H1 (cell line): ENCODE data around the gene MCUB. TPM values are rescaled to one million over a fixed set of nuclear protein-coding genes. Genes with fewer than 3 reads are reported as not detected.

Experiments
- CTCF ChIA-PET: fragments of 300-600 bp; sonication (Branson Sonifier 250); formaldehyde crosslinking; loops from one replicate; lab custom pipeline; 2021; ENCODE audit not compliant: partially characterized antibody; lab: Charles Lee
- POLR2A ChIA-PET: fragments of 300-600 bp; sonication (Branson Sonifier 250); formaldehyde crosslinking; loops from one replicate; lab custom pipeline; 2021; ENCODE audit warnings: inconsistent platforms; ENCODE audit not compliant: partially characterized antibody; lab: Charles Lee
- DNase-seq, 2 experiments: peaks; one replicate each; pipeline versions ENCODE4 v3.0.0 to v3.0.0-alpha.2; 2010 to 2022; ENCODE audit warnings: low spot score in 2 of 2, low read depth in 1 of 2, mixed read lengths in 1 of 2
- FAIRE-seq: peaks from 2 replicates; lab custom pipeline; 2011; peaks lifted over from hg19 to GRCh38; lab: Jason Lieb, UNC
- H2AFZ ChIP-seq: 2 replicates; pipeline ENCODE4 v1.8.1; 2012; ENCODE audit warnings: low read length, inconsistent platforms
- H2AK5ac ChIP-seq: 2 replicates; pipeline ENCODE4 v1.6.1; 2013; ENCODE audit warnings: low read depth, low read length
- H2BK120ac ChIP-seq: replicated peaks from 2 replicates; pipeline ENCODE3; 2013; ENCODE audit warnings: low read depth, low read length, inconsistent platforms
- H2BK12ac ChIP-seq: 2 replicates; pipeline ENCODE4 v1.6.1; 2013; ENCODE audit warnings: low read depth, low read length
- H2BK15ac ChIP-seq: 2 replicates; pipeline ENCODE4 v1.6.1; 2013; ENCODE audit warnings: low read length
- H2BK20ac ChIP-seq: 2 replicates; pipeline ENCODE4 v1.6.1; 2013; ENCODE audit warnings: low read length
- H2BK5ac ChIP-seq: 2 replicates; pipeline ENCODE4 v1.6.1; 2013; ENCODE audit warnings: low read depth, low read length
- H3K14ac ChIP-seq: 2 replicates; pipeline ENCODE4 v1.6.1; 2013; ENCODE audit warnings: inconsistent platforms; ENCODE audit not compliant: insufficient read length
- H3K18ac ChIP-seq: 2 replicates; pipeline ENCODE4 v1.6.1; 2013; ENCODE audit warnings: low read length; ENCODE audit errors: extremely low read depth
- H3K23ac ChIP-seq: 2 replicates; pipeline ENCODE4 v1.6.1; 2013; ENCODE audit warnings: inconsistent platforms; ENCODE audit not compliant: insufficient read length
- H3K23me2 ChIP-seq: 2 replicates; pipeline ENCODE4 v1.6.1; 2013; ENCODE audit warnings: low read depth, low read length
- H3K27ac ChIP-seq: 2 replicates; pipeline ENCODE4 v1.6.1; 2011; ENCODE audit warnings: low read depth, low read length, inconsistent platforms
- H3K27me3 ChIP-seq, 4 experiments: replicated peaks in 1 of 4; 1 replicate in 1 of 4; 2 replicates in 3 of 4; pipeline versions ENCODE4 v1.6.1 to v1.8.1; 2011 to 2013; ENCODE audit warnings: low read length in 3 of 4, mild to moderate bottlenecking in 3 of 4, inconsistent platforms in 2 of 4, mixed read lengths in 2 of 4, moderate library complexity in 1 of 4; ENCODE audit not compliant: control insufficient read depth in 3 of 4, insufficient read depth in 3 of 4; ENCODE audit errors: extremely low read depth in 1 of 4
- H3K36me3 ChIP-seq, 4 experiments: 2 replicates each; pipeline versions ENCODE4 v1.6.1 to v1.8.1; 2011 to 2013; ENCODE audit warnings: mild to moderate bottlenecking in 4 of 4, low read length in 3 of 4, moderate library complexity in 2 of 4, control low read depth in 1 of 4, inconsistent platforms in 1 of 4; ENCODE audit not compliant: insufficient read depth in 4 of 4, control insufficient read depth in 2 of 4
- H3K4ac ChIP-seq: replicated peaks from 2 replicates; pipeline ENCODE3; 2013; ENCODE audit warnings: low read length, low read depth, mixed read lengths, inconsistent platforms; ENCODE audit not compliant: insufficient read length
- H3K4me1 ChIP-seq, 4 experiments: replicated peaks in 1 of 4; 1 replicate in 1 of 4; 2 replicates in 3 of 4; pipeline versions ENCODE4 v1.6.1 to v1.8.1; 2011 to 2013; ENCODE audit warnings: low read length in 3 of 4, inconsistent platforms in 2 of 4, mixed read lengths in 1 of 4; ENCODE audit not compliant: insufficient read depth in 4 of 4, control insufficient read depth in 3 of 4
- H3K4me2 ChIP-seq, 2 experiments: 2 replicates each; pipeline versions ENCODE4 v1.6.1 to v1.8.1; 2011 to 2013; ENCODE audit warnings: low read depth in 2 of 2, low read length in 2 of 2, control low read depth in 1 of 2, inconsistent platforms in 1 of 2, mild to moderate bottlenecking in 1 of 2; ENCODE audit not compliant: insufficient read depth in 1 of 2
- H3K4me3 ChIP-seq, 4 experiments: fragments of 200-600, 300-600 bp in 1 of 4; sonication (generic), shearing (Covaris generic), sonication (Bioruptor Twin) in 1 of 4; 2 replicates each; pipeline versions ENCODE4 v1.5.1 to v1.8.1; 2011 to 2016; ENCODE audit warnings: low read length in 4 of 4, low read depth in 3 of 4, control low read depth in 2 of 4, inconsistent platforms in 2 of 4, mild to moderate bottlenecking in 2 of 4, mixed read lengths in 1 of 4, moderate library complexity in 1 of 4; ENCODE audit not compliant: insufficient read depth in 2 of 4; ENCODE audit errors: extremely low read depth in 1 of 4
- H3K56ac ChIP-seq: replicated peaks from 2 replicates; pipeline ENCODE3; 2013; ENCODE audit warnings: low read depth, mild to moderate bottlenecking, mixed read lengths, low read length, inconsistent platforms; ENCODE audit not compliant: insufficient read length
- H3K79me1 ChIP-seq: 2 replicates; pipeline ENCODE4 v1.6.1; 2013; ENCODE audit warnings: low read depth, low read length, control low read depth
- H3K79me2 ChIP-seq, 2 experiments: 2 replicates each; pipeline versions ENCODE4 v1.6.1 to v1.8.1; 2012 to 2013; ENCODE audit warnings: low read length in 2 of 2, mild to moderate bottlenecking in 2 of 2, inconsistent platforms in 1 of 2; ENCODE audit not compliant: insufficient read depth in 2 of 2, control insufficient read depth in 1 of 2
- H3K9ac ChIP-seq, 4 experiments: replicated peaks in 1 of 4; 1 replicate in 1 of 4; 2 replicates in 3 of 4; pipeline versions ENCODE4 v1.6.1 to v1.8.1; 2011 to 2013; ENCODE audit warnings: low read depth in 3 of 4, low read length in 3 of 4, control low read depth in 2 of 4, mild to moderate bottlenecking in 2 of 4, moderate library complexity in 2 of 4, inconsistent platforms in 1 of 4; ENCODE audit errors: extremely low read depth in 1 of 4
- H3K9me3 ChIP-seq, 2 experiments: 2 replicates each; pipeline versions ENCODE4 v1.6.1 to v1.8.1; 2012 to 2013; ENCODE audit warnings: mild to moderate bottlenecking in 2 of 2, moderate library complexity in 2 of 2, control low read depth in 1 of 2, inconsistent platforms in 1 of 2, low read depth in 1 of 2, low read length in 1 of 2, mixed read lengths in 1 of 2; ENCODE audit not compliant: insufficient read depth in 2 of 2
- H4K20me1 ChIP-seq, 2 experiments: replicated peaks in 1 of 2; 2 replicates each; pipeline versions ENCODE3 to v1.8.1; 2011 to 2013; ENCODE audit warnings: inconsistent platforms in 2 of 2, low read length in 2 of 2, mild to moderate bottlenecking in 1 of 2; ENCODE audit not compliant: insufficient read depth in 2 of 2, control insufficient read depth in 1 of 2
- H4K5ac ChIP-seq: 2 replicates; pipeline ENCODE4 v1.6.1; 2013; ENCODE audit warnings: low read length, low read depth, mixed read lengths, inconsistent platforms; ENCODE audit not compliant: insufficient read length
- H4K8ac ChIP-seq: 2 replicates; pipeline ENCODE4 v1.8.0; 2013; ENCODE audit warnings: mild to moderate bottlenecking, moderate library complexity, low read length, inconsistent platforms; ENCODE audit not compliant: insufficient read depth; ENCODE audit errors: extremely low read depth
- H4K91ac ChIP-seq: replicated peaks from 2 replicates; pipeline ENCODE3; 2013; ENCODE audit warnings: low read length, mixed read lengths, inconsistent platforms; ENCODE audit not compliant: insufficient read length
- SRF ChIP-seq: IDR thresholded peaks from 2 replicates; pipeline ENCODE4 v1.6.1; 2011; ENCODE audit warnings: mild to moderate bottlenecking, low read depth, low read length, moderate library complexity
- WGBS, 2 experiments: shearing (Covaris generic) in 1 of 2; methylation state at CpG; one replicate each; pipeline versions ENCODE4 v1.1.6 to v1.1.7; 2013 to 2015; ENCODE audit warnings: low lambda C conversion rate in 2 of 2, mixed read lengths in 2 of 2, inconsistent platforms in 1 of 2, low coverage in 1 of 2, missing lambda C conversion rate in 1 of 2; ENCODE audit not compliant: insufficient replicate concordance in 2 of 2, insufficient coverage in 1 of 2, insufficient read length in 1 of 2; ENCODE audit errors: extremely low coverage in 1 of 2, missing lambda C conversion rate in 1 of 2; 5-methylcytosine and 5-hydroxymethylcytosine counted together
- polyA plus RNA-seq, 7 experiments: library from polyadenylated mRNA; depleted of rRNA in 3 of 7; stranded (reverse) in 5 of 7; unstranded in 2 of 7; fragments of >200 nt in 5 of 7; fragments of 200-250 nt in 2 of 7; gene quantifications; 1 replicate in 5 of 7; 2 replicates in 1 of 7; 4 replicates in 1 of 7; pipeline versions ENCODE4 v1.2.1 to v1.2.3, GENCODE V29; 2011 to 2013; ENCODE audit warnings: missing spikeins in 2 of 7, mixed read lengths in 2 of 7
- total RNA-seq: library from RNA; stranded (reverse); fragmentation: NEBNext Ultra II Directional; extraction: Animal tissue kit (Norgen Biotek cat#: 25700); gene quantifications from 2 replicates; pipeline ENCODE4 v1.2.1, GENCODE V29; 2021

The MCUB gene
- total and polyA plus RNA-seq, 2 of the 8 experiments (the other 6 are each of a cell fraction or from before 2014, with no cell fraction given): 15.2 to 19.4 TPM

- H2BK20ac ChIP-seq: no peak overlapping the region
- no peak overlapping the region for H4K91ac ChIP-seq
- no peaks in the 10 kb centered on the region for H3K4me1 ChIP-seq
- no peak overlapping the region for H3K56ac ChIP-seq
- H3K14ac ChIP-seq: no peak overlapping the region
- H3K4me2 ChIP-seq: no peak overlapping the region
- peaks cover 0 to 7% (median 0%) of the 10 kb centered on the region in 4 experiments; a peak in 1 of 8 replicates for H3K36me3 ChIP-seq
- no peak overlapping the region for H3K23ac ChIP-seq
- CTCF ChIA-PET: interaction anchor here (0.7 to 1.1 kb wide), 2 partner anchors 14 to 16 kb away, joined by 3 read pairs; no protein-coding TSS in a partner anchor
- FAIRE-seq: no peak
- POLR2A ChIA-PET: no interaction called here
- H2BK12ac ChIP-seq: no peak overlapping the region
- no peaks in the 10 kb centered on the region for H3K23me2 ChIP-seq
- H3K4ac ChIP-seq: no peak overlapping the region
- H2AK5ac ChIP-seq: no peak overlapping the region
- no peaks in the 10 kb centered on the region for H3K27me3 ChIP-seq
- DNase-seq: no peak
- no peak overlapping the region for H3K9ac ChIP-seq
- H2BK5ac ChIP-seq: no peak overlapping the region
- H2BK15ac ChIP-seq: no peak overlapping the region
- no peak overlapping the region for H3K27ac ChIP-seq
- 92% methylated on average over 6 of the region's 6 CpGs; no CpG with 5 or more reads in 1 of the 2 experiments for WGBS, 2 experiments
- no peak overlapping the region for H2AFZ ChIP-seq
- H4K20me1 ChIP-seq: no peaks in the 10 kb centered on the region
- H4K8ac ChIP-seq: no peak overlapping the region
- H4K5ac ChIP-seq: no peak overlapping the region
- peaks cover 0 to 16% of the 10 kb centered on the region in 2 experiments; a peak in 2 of 4 replicates for H3K9me3 ChIP-seq
- no peaks in the 10 kb centered on the region for H3K79me1 ChIP-seq
- no peak overlapping the region for H3K4me3 ChIP-seq
- no peak overlapping the region for H2BK120ac ChIP-seq
- no peaks in the 10 kb centered on the region for H3K79me2 ChIP-seq
- no peak overlapping the region for H3K18ac ChIP-seq
- TF ChIP-seq SRF: no peak
Measured at GRCh38 chr4:109599046-109599652, 39.1 kb downstream of the MCUB start.
